Subcutaneous adipose tissue (tissue), 4 donors: ENCODE results near the gene HOXB5. TPM values are rescaled to one million over a fixed set of nuclear protein-coding genes. Genes with fewer than 3 reads are reported as not detected.

Experiments
- CTCF ChIP-seq: fragments of 450-650 bp; IDR thresholded peaks from one replicate; pipeline ENCODE4 v1.5.1; 2016; ENCODE audit warnings: low read depth, mild to moderate bottlenecking, control low read depth, antibody characterized with exemption, moderate library complexity
- total RNA-seq, 4 donors: library from RNA; depleted of rRNA; stranded (reverse); fragments of >200 nt; gene quantifications; one replicate each; pipeline ENCODE4 v1.1.0, GENCODE V29; 2016

The HOXB5 gene
- total RNA-seq, 4 donors from 2014 or later, result 0.22 to 0.51 (median 0.35) TPM

DNA sequence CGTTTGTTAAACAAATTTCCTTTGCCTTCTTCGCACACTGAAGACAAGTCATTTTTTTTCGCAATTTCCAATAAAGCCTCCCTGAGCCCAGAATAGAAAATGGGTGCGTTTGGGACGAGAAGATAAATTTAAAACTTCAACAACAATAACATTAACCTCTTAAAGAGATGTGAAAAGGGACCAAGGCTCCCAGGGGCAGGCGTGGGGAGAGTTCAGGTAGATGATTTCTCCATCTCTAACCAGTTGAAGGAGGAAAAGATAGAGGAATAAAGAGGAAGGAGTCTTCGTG lies 14.2 kb downstream of the HOXB5 start:
- TF ChIP-seq CTCF, result no peak

DNA sequence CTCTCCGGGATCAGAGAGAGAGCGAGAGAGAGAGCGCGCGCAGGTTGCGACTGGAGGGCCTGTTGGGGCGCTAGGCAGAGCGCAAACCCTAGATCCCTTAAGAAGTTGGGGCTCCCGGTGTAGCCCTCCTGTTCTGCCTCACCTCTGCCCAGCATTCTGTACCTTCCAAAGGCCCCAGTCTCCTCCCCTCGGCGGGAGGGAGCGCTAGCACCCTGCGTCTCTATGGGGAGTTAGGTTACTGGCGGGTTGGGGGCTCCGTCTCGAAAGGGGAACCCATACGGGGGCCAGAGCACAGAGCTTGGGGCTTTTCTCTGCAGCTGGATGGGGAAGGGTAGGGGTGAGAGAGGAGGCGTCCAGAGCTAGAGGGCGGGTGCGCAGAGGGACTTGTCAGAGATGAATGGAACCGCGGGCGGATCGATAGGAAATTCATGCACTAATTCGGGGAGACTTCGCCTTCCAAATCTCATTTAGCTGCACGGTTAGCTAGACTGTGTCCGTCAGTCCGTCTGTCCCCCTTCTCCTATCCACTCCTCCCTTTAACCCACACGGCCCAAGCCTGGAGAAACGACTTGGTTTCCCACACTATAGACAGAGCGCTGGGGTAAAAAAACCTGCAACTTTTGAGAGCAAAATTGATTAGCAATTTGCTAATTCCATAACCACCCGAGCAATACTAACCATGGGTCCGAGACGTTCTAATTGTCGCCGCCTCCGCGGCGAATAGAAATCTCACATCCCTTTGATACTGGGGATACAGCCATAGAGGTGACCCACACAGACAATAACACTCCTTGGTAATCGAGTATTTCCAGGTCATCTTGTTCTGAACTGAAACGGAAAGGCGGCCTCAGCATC lies 14.7 kb downstream of the HOXB5 start:
- no peak for TF ChIP-seq CTCF

DNA sequence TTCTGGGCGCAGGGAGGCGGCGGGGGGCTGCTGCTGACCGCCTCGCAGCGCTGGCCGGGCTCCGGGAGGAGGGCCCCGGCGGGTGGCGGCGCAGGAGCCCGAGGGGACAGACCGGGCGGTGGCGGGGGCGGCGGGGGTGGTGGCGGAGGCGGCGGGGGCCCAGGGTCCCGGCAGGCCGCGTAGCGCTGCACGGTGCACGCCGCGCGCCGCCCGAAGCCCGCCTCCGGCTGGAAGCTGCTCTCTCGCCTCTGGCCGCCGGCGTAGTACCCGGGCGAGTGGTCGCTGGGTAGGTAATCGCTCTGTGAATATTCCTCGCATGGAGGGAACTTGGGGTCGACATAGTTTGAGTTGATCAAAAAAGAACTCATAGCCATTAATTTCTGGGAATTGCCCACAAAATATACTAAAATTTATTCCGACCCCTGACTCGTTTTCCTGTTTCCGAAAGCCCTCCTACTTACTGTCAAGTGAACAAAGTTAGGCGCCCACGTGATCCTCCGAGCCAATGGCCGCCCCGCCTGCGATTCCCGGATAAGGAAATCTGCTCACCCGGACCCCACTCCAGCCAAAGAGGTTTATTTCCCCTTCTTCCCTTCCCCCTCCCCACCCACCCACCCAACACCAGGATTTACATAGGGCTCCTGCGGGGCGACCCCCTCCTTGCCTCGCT lies 15.5 kb downstream of the HOXB5 start, which contains the start of gene HOXB4:
TSS of gene HOXB4 (minus strand) at position 405 of the 670 bp plus-strand sequence. CDS start at position 374, 31 bp downstream.
- TF ChIP-seq CTCF, result no peak

GRCh38 chr17:48577330-48577945 lies 16.1 kb downstream of the HOXB5 start:
- no peak for TF ChIP-seq CTCF

- no peak for TF ChIP-seq CTCF
Observed at GRCh38 chr17:48576479-48577309, 16.9 kb downstream of the HOXB5 start.

- TF ChIP-seq CTCF, result no peak
Observed at GRCh38 chr17:48575673-48576478, 17.7 kb downstream of the HOXB5 start.
